ENCODE results near the gene PTPN2.

The PTPN2 gene

GRCh38 chr18:12749121-12749520 lies 134.9 kb downstream of the PTPN2 start:
- Histone ChIP-seq H3K9me3 (ENCODE audit: insufficient read depth, low read depth, low read length) (peaks cover 4% of the 10 kb centered on the region), H2BK120ac (ENCODE audit: insufficient read depth, low read length, poor library complexity) (no peak overlapping the region), H2AFZ (ENCODE audit: insufficient read depth, low read length, poor library complexity) (no peak overlapping the region), H3K36me3 (ENCODE audit: control insufficient read depth in 1 of 2, insufficient read depth in 2 of 2, low read length in 2 of 2) (no peaks in the 10 kb centered on the region), H3K9ac (ENCODE audit: low read length) (no peak overlapping the region), H3K79me2 (ENCODE audit: control insufficient read depth, insufficient read depth, low read length, poor library complexity) (no peaks in the 10 kb centered on the region), H3K27ac (ENCODE audit: low read depth, low read length) (no peak overlapping the region), H3K4me1 (ENCODE audit: control insufficient read depth in 1 of 2, insufficient read depth in 2 of 2, low read length in 2 of 2) (peaks cover 0 to 2% of the 10 kb centered on the region in 2 experiments), H3K27me3 (ENCODE audit: insufficient read depth, low read length) (no peaks in the 10 kb centered on the region), H2BK12ac (ENCODE audit: low read length) (no peak overlapping the region), H3K23ac (ENCODE audit: low read length) (no peak overlapping the region), H4K12ac (ENCODE audit: low read depth, low read length) (no peak overlapping the region), H4K8ac (ENCODE audit: low read depth, low read length) (no peak overlapping the region), H3K4me3 (ENCODE audit: low read depth, low read length) (peak overlapping the region; percentile 50), H3K4ac (ENCODE audit: low read depth, low read length) (no peak overlapping the region), H4K91ac (ENCODE audit: low read depth, low read length) (no peak overlapping the region), H3K14ac (ENCODE audit: low read length) (no peak overlapping the region), H3K79me1 (ENCODE audit: low read length) (no peaks in the 10 kb centered on the region), H3K4me2 (ENCODE audit: low read length) (no peak overlapping the region), H2BK5ac (ENCODE audit: low read depth, low read length, poor library complexity) (no peak overlapping the region), H3K18ac (ENCODE audit: low read length) (no peak overlapping the region), H2AK5ac (ENCODE audit: low read length) (no peak overlapping the region)
- no CpG with 5 or more reads among the region's 13 CpGs for WGBS (ENCODE audit: extremely low coverage, insufficient coverage, insufficient read length)
- no peak for DNase-seq

- Histone ChIP-seq H4K8ac (ENCODE audit: low read depth, low read length) (no peak overlapping the region), H4K12ac (ENCODE audit: low read depth, low read length) (no peak overlapping the region), H2AK5ac (ENCODE audit: low read length) (no peak overlapping the region), H3K27me3 (ENCODE audit: insufficient read depth, low read length) (no peaks in the 10 kb centered on the region), H3K9ac (ENCODE audit: low read length) (no peak overlapping the region), H3K4me2 (ENCODE audit: low read length) (no peak overlapping the region), H3K79me1 (ENCODE audit: low read length) (no peaks in the 10 kb centered on the region), H2AFZ (ENCODE audit: insufficient read depth, low read length, poor library complexity) (no peak overlapping the region), H3K4me1 (ENCODE audit: control insufficient read depth in 1 of 2, insufficient read depth in 2 of 2, low read length in 2 of 2) (peaks cover 0 to 2% of the 10 kb centered on the region in 2 experiments), H3K23ac (ENCODE audit: low read length) (no peak overlapping the region), H2BK120ac (ENCODE audit: insufficient read depth, low read length, poor library complexity) (no peak overlapping the region), H3K4me3 (ENCODE audit: low read depth, low read length) (no peak overlapping the region), H3K36me3 (ENCODE audit: control insufficient read depth in 1 of 2, insufficient read depth in 2 of 2, low read length in 2 of 2) (no peaks in the 10 kb centered on the region), H3K79me2 (ENCODE audit: control insufficient read depth, insufficient read depth, low read length, poor library complexity) (no peaks in the 10 kb centered on the region), H2BK5ac (ENCODE audit: low read depth, low read length, poor library complexity) (no peak overlapping the region), H3K27ac (ENCODE audit: low read depth, low read length) (no peak overlapping the region), H3K9me3 (ENCODE audit: insufficient read depth, low read depth, low read length) (peaks cover 4% of the 10 kb centered on the region), H4K91ac (ENCODE audit: low read depth, low read length) (no peak overlapping the region), H2BK12ac (ENCODE audit: low read length) (no peak overlapping the region), H3K4ac (ENCODE audit: low read depth, low read length) (no peak overlapping the region), H3K14ac (ENCODE audit: low read length) (no peak overlapping the region), H3K18ac (ENCODE audit: low read length) (no peak overlapping the region)
- no CpG with 5 or more reads among the region's 5 CpGs for WGBS (ENCODE audit: extremely low coverage, insufficient coverage, insufficient read length)
- DNase-seq = no peak
Observed at GRCh38 chr18:12748671-12749070, 135.4 kb downstream of the PTPN2 start.

GRCh38 chr18:12747530-12748315 lies 136.3 kb downstream of the PTPN2 start:
- H4K8ac ChIP-seq (ENCODE audit: low read depth, low read length) = no peak overlapping the region
- no peak overlapping the region for H2BK120ac ChIP-seq (ENCODE audit: insufficient read depth, low read length, poor library complexity)
- H4K91ac ChIP-seq (ENCODE audit: low read depth, low read length) = no peak overlapping the region
- no peak overlapping the region for H3K9ac ChIP-seq (ENCODE audit: low read length)
- H4K12ac ChIP-seq (ENCODE audit: low read depth, low read length) = no peak overlapping the region
- no peak overlapping the region for H3K4me3 ChIP-seq (ENCODE audit: low read depth, low read length)
- DNase-seq = no peak
- no CpG with 5 or more reads among the region's 8 CpGs for WGBS (ENCODE audit: extremely low coverage, insufficient coverage, insufficient read length)
- H3K4me2 ChIP-seq (ENCODE audit: low read length) = no peak overlapping the region
- H3K79me1 ChIP-seq (ENCODE audit: low read length) = no peaks in the 10 kb centered on the region
- no peak overlapping the region for H3K14ac ChIP-seq (ENCODE audit: low read length)
- no peak overlapping the region for H2AK5ac ChIP-seq (ENCODE audit: low read length)
- H3K9me3 ChIP-seq (ENCODE audit: insufficient read depth, low read depth, low read length) = peaks cover 4% of the 10 kb centered on the region
- H2BK5ac ChIP-seq (ENCODE audit: low read depth, low read length, poor library complexity) = no peak overlapping the region
- peaks cover 0 to 2% of the 10 kb centered on the region in 2 experiments for H3K4me1 ChIP-seq (ENCODE audit: control insufficient read depth in 1 of 2, insufficient read depth in 2 of 2, low read length in 2 of 2)
- no peak overlapping the region for H3K4ac ChIP-seq (ENCODE audit: low read depth, low read length)
- H3K79me2 ChIP-seq (ENCODE audit: control insufficient read depth, insufficient read depth, low read length, poor library complexity) = no peaks in the 10 kb centered on the region
- no peak overlapping the region for H2BK12ac ChIP-seq (ENCODE audit: low read length)
- no peaks in the 10 kb centered on the region for H3K36me3 ChIP-seq (ENCODE audit: control insufficient read depth in 1 of 2, insufficient read depth in 2 of 2, low read length in 2 of 2)
- H3K27ac ChIP-seq (ENCODE audit: low read depth, low read length) = no peak overlapping the region
- H3K18ac ChIP-seq (ENCODE audit: low read length) = no peak overlapping the region
- H3K27me3 ChIP-seq (ENCODE audit: insufficient read depth, low read length) = no peaks in the 10 kb centered on the region
- no peak overlapping the region for H3K23ac ChIP-seq (ENCODE audit: low read length)
- H2AFZ ChIP-seq (ENCODE audit: insufficient read depth, low read length, poor library complexity) = no peak overlapping the region

GRCh38 chr18:12745095-12745795 lies 138.8 kb downstream of the PTPN2 start:
- no peak overlapping the region for H2BK120ac ChIP-seq (ENCODE audit: insufficient read depth, low read length, poor library complexity)
- no peaks in the 10 kb centered on the region for H3K79me2 ChIP-seq (ENCODE audit: control insufficient read depth, insufficient read depth, low read length, poor library complexity)
- H3K9ac ChIP-seq (ENCODE audit: low read length) = no peak overlapping the region
- H3K23ac ChIP-seq (ENCODE audit: low read length) = no peak overlapping the region
- H2BK12ac ChIP-seq (ENCODE audit: low read length) = no peak overlapping the region
- no peaks in the 10 kb centered on the region for H3K36me3 ChIP-seq (ENCODE audit: control insufficient read depth in 1 of 2, insufficient read depth in 2 of 2, low read length in 2 of 2)
- no peaks in the 10 kb centered on the region for H3K4me1 ChIP-seq (ENCODE audit: control insufficient read depth in 1 of 2, insufficient read depth in 2 of 2, low read length in 2 of 2)
- no peak overlapping the region for H3K4me2 ChIP-seq (ENCODE audit: low read length)
- no peak overlapping the region for H4K12ac ChIP-seq (ENCODE audit: low read depth, low read length)
- no CpG with 5 or more reads among the region's 7 CpGs for WGBS (ENCODE audit: extremely low coverage, insufficient coverage, insufficient read length)
- no peak overlapping the region for H2AFZ ChIP-seq (ENCODE audit: insufficient read depth, low read length, poor library complexity)
- H3K4me3 ChIP-seq (ENCODE audit: low read depth, low read length) = no peak overlapping the region
- no peak for DNase-seq
- peaks cover 2% of the 10 kb centered on the region for H3K9me3 ChIP-seq (ENCODE audit: insufficient read depth, low read depth, low read length)
- H4K8ac ChIP-seq (ENCODE audit: low read depth, low read length) = no peak overlapping the region
- no peak overlapping the region for H3K14ac ChIP-seq (ENCODE audit: low read length)
- no peaks in the 10 kb centered on the region for H3K27me3 ChIP-seq (ENCODE audit: insufficient read depth, low read length)
- H4K91ac ChIP-seq (ENCODE audit: low read depth, low read length) = no peak overlapping the region
- H2AK5ac ChIP-seq (ENCODE audit: low read length) = no peak overlapping the region
- no peak overlapping the region for H3K18ac ChIP-seq (ENCODE audit: low read length)
- H3K27ac ChIP-seq (ENCODE audit: low read depth, low read length) = no peak overlapping the region
- H2BK5ac ChIP-seq (ENCODE audit: low read depth, low read length, poor library complexity) = no peak overlapping the region
- H3K79me1 ChIP-seq (ENCODE audit: low read length) = no peaks in the 10 kb centered on the region
- H3K4ac ChIP-seq (ENCODE audit: low read depth, low read length) = no peak overlapping the region

Measured in trophoblast cell (in vitro differentiated cells and primary cell).